Cerebellar nuclear complex (tissue), 1 donor: Measurements from ENCODE around the gene M6PR.

Source experiments
- DNase-seq, 2 experiments: peaks; one replicate each; lab custom pipeline; 2025; lab: John Stamatoyannopoulos, UW

The M6PR gene

DNA sequence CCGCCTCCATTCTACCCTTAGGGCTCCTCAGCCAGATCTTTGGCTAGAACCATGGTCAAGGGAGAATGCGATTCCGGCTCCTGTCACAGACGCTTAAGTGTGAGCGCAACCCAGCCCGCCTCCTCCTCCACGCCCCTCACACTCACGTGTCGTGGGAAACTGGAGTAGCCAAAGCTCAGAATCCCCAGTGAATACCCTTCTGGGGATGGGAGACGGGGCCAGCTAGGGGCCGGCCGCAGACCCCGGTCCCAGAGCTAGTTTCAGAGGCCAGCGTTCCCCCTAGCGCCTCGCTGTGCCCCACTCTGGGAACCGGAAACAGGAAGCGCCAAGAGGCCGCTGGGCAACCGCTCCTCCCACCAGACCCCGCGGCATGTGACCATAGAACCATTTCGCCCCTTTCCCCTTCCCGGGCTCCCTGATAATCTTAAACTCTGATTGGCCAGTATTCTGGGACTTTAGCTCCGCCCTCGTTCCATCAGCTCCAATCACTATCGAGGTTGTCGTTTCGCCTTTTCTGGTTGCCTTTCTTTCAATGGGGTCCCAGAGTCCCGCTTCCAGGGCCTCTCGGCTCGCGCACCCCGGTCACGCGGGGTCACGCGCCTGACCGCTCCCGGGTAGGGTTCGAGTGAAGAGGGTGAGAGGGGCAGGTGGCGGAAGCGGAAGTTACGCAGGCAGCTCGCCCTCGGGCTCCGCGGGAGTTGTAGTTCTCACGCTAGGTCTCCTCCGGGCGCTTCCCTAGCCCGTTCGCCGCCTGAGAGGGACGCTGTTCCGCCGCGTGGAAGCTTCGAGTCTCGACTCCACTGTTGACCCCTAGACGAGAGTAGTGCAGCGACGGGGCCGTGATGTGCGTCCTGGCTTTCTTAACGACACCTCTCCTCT lies at the start of gene M6PR:
M6PR (minus strand) TSS at position 304 of the 879 bp plus-strand sequence. CDS start 3,241 bp downstream, outside the sequence.
- DNase-seq, result peak; percentile 87 to 97

- DNase-seq, result no peak
Measured at GRCh38 chr12:8996682-8997405, 47.4 kb upstream of the M6PR start.

DNA sequence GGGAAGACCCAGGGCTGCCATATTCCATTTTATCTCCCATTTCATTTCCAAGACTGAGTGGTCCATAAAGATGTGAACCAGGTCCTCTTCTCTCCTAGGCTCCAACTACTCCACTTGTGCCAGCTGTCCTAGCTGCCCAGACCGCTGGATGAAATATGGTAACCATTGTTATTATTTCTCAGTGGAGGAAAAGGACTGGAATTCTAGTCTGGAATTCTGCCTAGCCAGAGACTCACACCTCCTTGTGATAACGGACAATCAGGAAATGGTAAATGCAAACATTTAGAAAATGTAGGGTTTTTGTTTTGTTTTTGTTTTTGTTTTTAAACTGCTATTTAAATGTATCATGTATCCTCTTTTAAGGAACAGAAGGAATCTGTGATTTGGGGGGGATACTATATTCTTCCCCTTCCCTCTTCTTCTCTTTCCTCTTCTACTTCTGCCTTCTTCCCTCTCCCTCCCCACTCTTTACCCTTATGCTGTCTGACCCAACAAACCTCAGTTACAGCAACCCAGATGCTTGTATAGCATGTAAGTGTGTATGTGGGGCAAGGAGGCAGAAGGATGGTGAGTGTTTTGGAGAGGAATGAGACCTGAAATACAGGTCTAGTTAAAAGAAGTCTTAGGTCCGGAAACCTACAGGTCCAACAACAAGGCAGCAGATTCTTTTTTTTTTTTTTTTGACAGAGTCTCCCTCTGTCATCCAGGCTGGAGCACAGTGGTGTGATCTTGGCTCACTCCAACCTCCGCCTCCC lies 45.8 kb upstream of the M6PR start:
- DNase-seq, result no peak

DNA sequence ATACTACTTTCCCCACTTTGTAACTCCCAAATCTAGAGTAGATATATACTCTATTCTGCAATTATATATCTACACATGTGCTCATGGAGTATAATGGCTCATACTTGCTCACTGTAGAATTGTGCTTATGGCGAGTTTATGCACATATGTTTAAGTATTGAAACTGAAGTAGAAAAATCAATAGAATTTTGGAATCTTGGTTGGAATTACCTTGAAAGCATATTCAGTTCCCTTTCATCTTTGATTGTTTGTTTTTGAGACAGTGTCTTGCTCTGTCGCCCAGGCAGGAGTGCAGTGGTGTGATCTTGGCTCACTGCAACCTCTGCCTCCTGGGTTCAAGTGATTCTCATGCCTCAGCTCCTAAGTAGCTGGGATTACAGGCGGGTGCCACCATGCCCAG lies 44.4 kb upstream of the M6PR start:
- no peak for DNase-seq

DNA sequence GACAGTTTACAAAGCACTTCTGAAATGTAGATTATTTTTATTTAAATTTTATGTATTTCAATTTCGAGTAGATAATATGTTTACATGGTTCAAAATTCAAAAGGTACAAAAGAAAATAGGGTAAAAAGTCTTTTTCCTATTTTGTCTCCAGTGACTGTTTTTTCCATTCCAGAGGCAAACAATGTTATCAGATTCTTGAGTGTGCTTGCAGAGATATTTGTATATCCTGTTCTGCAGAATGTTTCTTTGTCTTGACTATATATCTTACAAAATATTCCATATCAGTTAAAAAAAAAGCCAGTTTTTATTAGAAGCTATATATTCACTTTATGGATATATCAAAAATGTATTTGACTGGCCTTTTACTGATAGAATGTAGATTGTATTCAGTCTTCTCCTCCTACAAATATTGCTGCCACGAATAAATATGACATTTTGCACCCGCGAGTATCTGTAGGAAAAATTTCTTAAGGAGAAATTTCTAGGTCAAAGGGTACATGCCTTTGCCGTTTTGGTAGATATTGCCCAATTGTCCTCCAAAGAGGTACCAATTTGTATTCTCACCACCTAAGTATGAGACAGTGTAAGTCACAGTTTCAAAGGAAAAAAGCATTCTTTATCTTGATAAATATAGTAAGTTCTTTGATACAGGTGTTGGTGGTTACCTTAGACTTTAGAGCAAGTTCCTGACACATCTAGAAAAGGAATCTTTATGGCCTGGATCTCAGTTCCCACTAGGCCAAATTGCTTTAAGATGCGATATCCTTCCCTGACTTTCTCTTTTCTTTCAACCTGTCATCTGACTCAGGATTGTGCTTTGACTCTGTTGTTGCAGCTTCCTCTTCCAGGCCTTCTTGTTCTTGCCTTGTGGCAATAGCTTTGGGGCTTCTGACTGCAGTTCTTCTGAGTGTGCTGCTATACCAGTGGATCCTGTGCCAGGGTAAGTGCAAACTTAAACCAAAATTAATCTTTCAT lies 42.2 kb upstream of the M6PR start:
- DNase-seq, result no peak

DNA sequence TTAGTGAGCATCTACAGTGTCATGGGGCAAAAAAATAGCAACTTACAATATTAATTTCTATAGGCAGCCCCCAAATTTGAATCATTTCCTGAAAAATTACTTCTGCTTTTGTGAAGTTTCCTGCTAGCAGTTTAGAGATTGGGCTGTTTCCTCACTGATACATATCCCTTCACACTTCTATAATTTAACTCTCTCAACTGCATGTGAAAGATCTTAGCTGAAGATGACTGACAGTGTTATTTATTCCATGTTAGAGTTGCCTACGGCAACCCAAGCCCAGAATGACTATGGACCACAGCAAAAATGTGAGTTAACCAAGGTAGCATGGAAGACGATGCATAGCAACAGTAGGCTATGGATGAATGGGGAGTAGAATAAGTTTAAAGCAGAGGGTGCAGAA lies 40.0 kb upstream of the M6PR start, which contains the start of gene KLRG1:
KLRG1 (plus strand) TSS at position 134 of the 400 bp plus-strand sequence; CDS start at position 224, 90 bp downstream.
- no peak for DNase-seq

GRCh38 chr12:8987685-8988084 lies 38.2 kb upstream of the M6PR start:
- DNase-seq, result no peak

GRCh38 chr12:8987163-8987562 lies 37.7 kb upstream of the M6PR start:
- DNase-seq, result no peak

- DNase-seq, result no peak
Measured at GRCh38 chr12:8985213-8985754, 35.8 kb upstream of the M6PR start.

GRCh38 chr12:8980137-8980536 lies 30.7 kb upstream of the M6PR start:
- no peak for DNase-seq

DNA sequence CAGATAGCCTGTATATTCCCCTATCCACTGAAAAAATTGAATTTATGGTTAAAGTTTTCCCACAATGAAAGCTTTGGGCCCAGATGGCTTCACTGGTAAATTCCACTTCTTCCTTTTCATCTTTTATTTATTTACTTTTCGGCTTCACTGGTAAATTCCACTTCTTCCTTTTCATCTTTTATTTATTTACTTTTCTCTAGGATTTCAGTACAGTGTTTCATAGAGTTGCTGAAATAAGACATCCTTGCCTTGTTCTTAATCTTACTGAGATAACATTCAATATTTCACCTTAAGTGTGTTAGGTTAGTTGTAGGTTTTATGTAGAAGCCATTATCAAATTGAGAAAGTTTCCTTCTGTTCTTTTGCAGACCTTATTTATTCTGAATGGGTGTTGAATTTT lies 21.0 kb upstream of the M6PR start:
- no peak for DNase-seq

DNA sequence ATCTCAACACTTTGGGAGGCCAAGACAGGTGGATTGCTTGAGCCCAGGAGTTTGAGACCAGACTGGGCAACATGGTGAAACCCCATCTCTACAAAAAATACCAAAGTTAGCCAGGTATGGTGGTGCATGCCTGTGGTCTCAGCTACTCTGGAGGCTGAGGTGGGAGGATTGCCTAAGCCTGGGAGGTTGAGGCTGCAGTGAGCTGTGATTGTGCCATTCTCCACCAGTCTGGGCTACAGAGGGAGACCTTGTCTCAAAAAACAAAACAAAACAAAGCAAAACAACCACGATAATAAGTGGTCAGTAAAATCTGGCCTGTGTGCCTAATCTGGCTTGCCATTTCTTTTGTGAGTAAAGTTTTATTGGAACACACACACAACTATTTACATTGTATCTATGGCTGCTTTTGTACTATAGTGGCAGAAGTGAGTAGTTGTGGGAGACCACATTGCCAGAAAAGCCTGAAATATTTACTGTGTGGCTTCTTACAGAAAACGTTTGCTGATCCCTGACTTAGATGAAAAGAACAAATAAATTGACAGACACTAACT lies 20.5 kb upstream of the M6PR start:
- DNase-seq, result no peak

- DNase-seq, result no peak
Measured at GRCh38 chr12:8968761-8969160, 19.3 kb upstream of the M6PR start.

DNA sequence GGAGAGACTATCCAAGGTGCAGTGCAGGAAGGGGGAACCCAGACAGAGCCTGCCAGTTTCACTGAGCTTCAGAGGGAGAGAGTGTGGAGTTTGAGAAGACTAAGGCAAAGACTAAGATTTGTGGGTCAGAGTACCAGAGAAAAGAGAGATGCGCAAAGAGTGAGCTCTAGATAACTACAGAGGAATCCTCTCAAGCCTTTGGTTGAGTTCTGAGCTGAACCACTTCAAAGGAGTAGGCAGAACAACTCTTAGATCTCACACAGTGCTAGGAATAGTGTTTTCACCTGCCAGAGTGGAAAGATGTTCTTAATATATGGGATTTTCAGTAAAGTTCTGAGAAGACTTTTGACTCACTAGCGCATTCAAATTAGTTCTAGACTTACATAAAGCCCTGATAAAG lies 10.7 kb upstream of the M6PR start:
- DNase-seq, result no peak

- no peak for DNase-seq
Measured at GRCh38 chr12:8958066-8958465, 8.6 kb upstream of the M6PR start.

DNA sequence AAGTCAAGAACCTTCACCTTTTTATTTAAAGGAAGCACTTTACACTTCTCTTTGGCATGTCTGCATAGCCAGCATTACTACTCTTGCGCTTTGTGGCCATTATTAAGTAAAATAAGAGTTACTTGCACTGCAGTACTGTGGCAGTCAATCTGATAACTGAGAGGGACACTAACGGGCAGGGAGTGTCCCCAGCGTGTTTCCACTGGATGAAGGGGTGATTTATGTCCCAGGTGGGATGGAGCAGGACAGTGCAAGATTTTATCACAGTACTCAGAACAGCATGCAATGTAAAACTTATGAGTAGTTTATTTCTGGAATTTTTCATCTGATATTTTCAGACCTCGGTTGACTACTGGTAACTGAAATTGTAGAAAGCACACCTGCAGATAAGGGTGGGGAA lies 8.1 kb upstream of the M6PR start:
- no peak for DNase-seq

DNA sequence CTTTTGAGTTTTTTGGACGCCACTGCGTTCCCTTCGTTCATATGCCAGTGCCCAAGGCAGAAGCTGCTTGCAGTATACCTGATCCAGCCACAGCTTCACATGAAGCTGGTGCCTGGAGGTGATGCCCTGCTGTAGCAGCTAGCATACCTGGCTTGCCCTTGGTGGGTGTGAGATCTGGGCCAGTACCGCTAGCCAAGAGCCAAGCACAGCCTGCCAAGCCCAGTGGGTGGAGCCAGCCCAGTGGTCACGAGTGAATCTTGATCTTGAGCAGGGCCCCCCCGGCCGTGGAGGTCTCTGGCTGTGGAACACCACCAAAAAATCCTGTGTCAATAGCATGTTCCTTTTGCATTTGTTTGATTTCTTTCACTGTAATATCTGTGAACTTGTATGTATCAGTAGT lies 7.3 kb upstream of the M6PR start:
- DNase-seq, result no peak

GRCh38 chr12:8956073-8956472 lies 6.6 kb upstream of the M6PR start:
- DNase-seq, result no peak

DNA sequence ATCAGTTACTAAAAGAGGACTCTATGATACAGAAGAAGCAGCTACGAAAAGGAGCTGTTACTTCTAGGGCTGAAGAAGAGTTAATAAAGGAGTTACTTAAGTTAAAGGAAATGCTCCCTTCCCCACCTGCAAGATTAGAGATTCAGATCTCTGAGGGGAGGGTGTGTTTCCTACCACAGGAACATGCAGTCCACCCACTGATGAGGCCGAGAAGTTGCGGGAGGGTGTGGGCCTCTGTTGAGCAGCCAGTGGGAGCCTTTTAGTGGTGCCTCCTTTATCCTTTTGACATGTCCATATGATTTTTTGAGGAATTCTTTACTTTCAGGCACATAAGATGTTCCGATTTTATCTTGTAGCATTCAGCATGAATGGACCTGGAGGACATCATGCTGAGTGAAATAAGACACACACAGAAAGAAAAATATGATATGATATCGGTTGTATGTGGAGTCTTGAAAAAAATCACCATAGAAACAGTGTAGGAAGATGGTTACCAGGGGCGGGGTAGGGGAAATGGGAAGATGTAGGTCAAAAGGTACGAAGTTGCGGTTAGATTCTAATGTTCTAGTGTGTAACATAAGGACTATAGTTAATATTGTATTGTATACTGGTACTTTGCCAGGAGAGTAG lies 4.4 kb upstream of the M6PR start:
- no peak for DNase-seq

- no peak for DNase-seq
Measured at GRCh38 chr12:8951744-8952143, 2.3 kb upstream of the M6PR start.
